NCI-H460 (cell line): ENCODE measurements around the gene ST3GAL2. TPM values are rescaled to one million over a fixed set of nuclear protein-coding genes. Genes with fewer than 3 reads are reported as not detected.
"Not testable (repeated sequence)": the region's sequence is repeated elsewhere in the genome, so short reads cannot be mapped to it uniquely, and the experiment has no call there.

Source experiments
- DNase-seq: peaks from one replicate; pipeline ENCODE4 v3.0.0-alpha.2; 2016; ENCODE audit warnings: low read depth; ENCODE audit errors: extremely low read depth
- total RNA-seq: library from RNA; depleted of rRNA; stranded (reverse); fragments of >200 nt; shearing (Covaris generic); gene quantifications from 2 replicates; pipeline ENCODE4 v1.2.3, GENCODE V29; 2014

ST3GAL2 gene
- total RNA-seq, 1 experiment from 2014 or later = 10.6 TPM

GRCh38 chr16:70391881-70392481 lies 46.9 kb downstream of the ST3GAL2 start:
- DNase-seq = peak; percentile 16

DNA sequence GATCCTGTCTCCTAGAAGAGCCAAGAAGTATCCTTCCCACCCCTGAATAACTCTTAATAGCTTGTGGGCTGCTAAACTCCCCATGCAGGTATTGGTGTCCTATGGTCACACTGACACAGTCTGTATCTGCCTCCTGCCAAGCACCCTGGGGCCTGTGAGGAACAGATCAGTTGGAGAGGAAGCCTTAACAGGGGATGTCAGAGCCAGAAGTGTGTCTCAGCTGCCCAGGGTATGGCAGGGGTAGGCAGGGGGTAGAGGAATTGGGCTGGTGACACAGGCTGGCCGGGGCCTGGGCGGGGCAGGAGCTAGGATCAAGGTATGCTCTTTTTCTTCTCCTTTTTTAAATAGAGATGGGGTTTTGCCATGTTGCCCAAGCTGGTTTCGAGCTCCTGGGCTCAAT lies 47.5 kb downstream of the ST3GAL2 start:
- no peak for DNase-seq

- no peak for DNase-seq
Measured at GRCh38 chr16:70390774-70391173, 48.1 kb downstream of the ST3GAL2 start.

GRCh38 chr16:70388006-70388680 lies 50.8 kb downstream of the ST3GAL2 start:
- no peak for DNase-seq

- DNase-seq = not testable (repeated sequence)
Measured at GRCh38 chr16:70386289-70386986, 52.5 kb downstream of the ST3GAL2 start.

GRCh38 chr16:70383421-70383960 lies 55.4 kb downstream of the ST3GAL2 start:
- no peak for DNase-seq

- no peak for DNase-seq
Measured at GRCh38 chr16:70381604-70382342, 57.1 kb downstream of the ST3GAL2 start.

- peak; percentile 95 for DNase-seq
Measured at GRCh38 chr16:70380919-70381603, 57.8 kb downstream of the ST3GAL2 start.

GRCh38 chr16:70380248-70380918 lies 58.5 kb downstream of the ST3GAL2 start:
- peak; percentile 8 for DNase-seq

- DNase-seq = no peak
Measured at GRCh38 chr16:70378869-70379493, 59.9 kb downstream of the ST3GAL2 start.

DNA sequence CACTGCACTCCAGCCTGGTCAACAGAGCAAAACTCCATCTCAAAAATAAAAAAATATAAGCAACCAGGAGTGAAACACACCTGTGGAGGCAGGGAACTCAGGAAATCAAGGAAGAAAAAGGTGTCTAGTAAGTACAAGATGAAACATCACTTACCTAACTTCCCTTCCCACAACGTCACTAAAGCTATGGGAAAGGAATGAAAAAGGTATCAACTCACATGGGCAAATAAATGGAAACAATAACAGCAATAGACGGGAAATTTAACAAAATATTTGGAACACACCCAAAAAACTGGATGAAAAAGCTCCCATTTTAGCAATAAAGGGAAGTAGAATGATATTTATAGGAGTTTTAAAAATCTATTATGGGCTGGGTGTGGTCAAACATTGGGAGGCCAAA lies 61.1 kb downstream of the ST3GAL2 start:
- DNase-seq = no peak

- no peak for DNase-seq
Measured at GRCh38 chr16:70375636-70376611, 63.0 kb downstream of the ST3GAL2 start.

DNA sequence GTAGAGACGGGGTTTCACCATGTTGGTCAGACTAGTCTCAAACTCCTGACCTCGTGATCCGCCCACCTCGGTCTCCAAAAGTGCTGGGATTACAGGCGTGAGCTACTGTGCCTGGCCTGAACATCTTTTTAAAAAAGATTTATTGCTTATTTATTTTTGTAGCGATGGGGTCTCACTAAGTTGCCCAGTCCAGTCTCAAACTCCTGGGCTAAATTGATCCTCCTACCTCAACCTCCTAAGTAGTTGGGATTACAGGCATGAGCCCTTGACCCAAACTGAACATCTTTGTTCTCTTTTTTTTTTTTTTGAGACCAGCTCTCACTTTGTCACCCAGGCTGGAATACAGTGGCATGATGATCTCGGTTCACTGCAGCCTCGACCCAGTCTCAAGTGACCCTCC lies 64.7 kb downstream of the ST3GAL2 start:
- no peak for DNase-seq

- no peak for DNase-seq
Measured at GRCh38 chr16:70372921-70373728, 65.8 kb downstream of the ST3GAL2 start.

DNA sequence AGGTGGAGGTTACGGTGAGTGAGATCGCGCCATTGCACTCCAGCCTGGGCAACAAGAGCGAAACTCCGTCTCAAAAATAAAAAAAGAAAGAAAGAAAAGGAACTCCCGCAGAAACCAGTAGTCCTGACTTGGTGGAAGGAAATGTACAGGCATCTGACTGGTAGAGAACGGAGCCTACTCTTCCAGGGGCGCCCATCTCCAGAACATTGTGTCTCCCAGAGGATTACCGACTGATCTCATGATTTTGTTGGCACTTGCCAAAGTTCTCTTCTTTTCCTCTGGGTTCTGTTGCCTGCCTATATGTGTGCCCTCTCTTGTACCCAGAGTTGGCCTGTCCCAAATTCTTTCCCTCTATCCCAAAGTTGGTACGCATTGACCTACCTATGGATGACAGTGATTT lies 68.0 kb downstream of the ST3GAL2 start:
- no peak for DNase-seq

DNA sequence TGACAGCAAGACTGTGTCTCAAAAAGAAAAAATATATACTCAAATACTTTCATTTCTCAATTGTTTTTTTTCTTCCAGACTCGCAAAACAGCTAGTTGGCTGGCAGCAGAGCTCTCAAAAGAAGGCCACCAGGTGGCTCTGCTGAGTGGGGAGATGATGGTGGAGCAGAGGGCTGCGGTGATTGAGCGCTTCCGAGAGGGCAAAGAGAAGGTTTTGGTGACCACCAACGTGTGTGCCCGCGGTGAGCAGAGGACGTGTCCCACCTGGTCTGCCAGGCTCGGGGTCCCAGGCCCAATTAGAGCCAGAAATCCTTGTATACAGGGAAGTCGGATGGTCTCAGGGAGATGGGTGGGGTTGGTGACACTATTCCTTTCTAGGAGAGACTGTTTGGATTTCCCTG lies 68.8 kb downstream of the ST3GAL2 start:
- peak; percentile 11 for DNase-seq

DNA sequence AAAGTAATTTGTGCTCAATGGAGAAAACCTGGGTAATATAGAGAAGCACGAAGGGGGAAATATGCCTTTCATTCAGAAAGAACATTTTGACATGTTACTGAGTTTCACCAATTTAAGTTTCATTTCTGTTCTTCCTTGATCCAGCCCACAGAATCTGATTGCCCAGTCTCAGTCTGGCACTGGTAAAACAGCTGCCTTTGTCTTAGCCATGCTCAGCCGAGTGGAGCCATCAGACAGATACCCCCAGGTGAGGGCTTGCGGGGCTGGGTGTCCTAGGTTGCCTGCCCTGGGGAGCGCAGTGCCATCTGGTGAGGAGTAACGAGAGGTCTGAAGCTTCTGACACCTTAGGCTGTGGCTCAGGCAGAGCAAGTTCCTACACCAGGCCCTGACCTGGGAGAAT lies 74.5 kb downstream of the ST3GAL2 start:
- DNase-seq = no peak
